Breast epithelium (tissue), 4 donors: ENCODE results near the gene SRSF4. TPM values are rescaled to one million over a fixed set of nuclear protein-coding genes. Genes with fewer than 3 reads are reported as not detected.

Experiments
- DNase-seq, 2 donors: peaks; one replicate each; pipeline ENCODE4 v3.0.0-alpha.2; 2019; ENCODE audit warnings: low spot score in 2 of 2
- H3K27ac ChIP-seq, 2 donors: fragments of 200-600 bp; sonication (generic) in 1 of 2; one replicate each; pipeline ENCODE4 v1.5.1; 2016 to 2019; ENCODE audit warnings: mild to moderate bottlenecking in 1 of 2
- H3K27me3 ChIP-seq, 2 donors: fragments of 200-600 bp; sonication (generic) in 1 of 2; one replicate each; pipeline versions ENCODE4 v1.5.1 to v1.6.0; 2017 to 2019; ENCODE audit warnings: control low read depth in 1 of 2, mild to moderate bottlenecking in 1 of 2
- H3K36me3 ChIP-seq: fragments of 200-600 bp; one replicate; pipeline ENCODE4 v1.5.1; 2019
- H3K4me1 ChIP-seq, 2 donors: fragments of 200-600 bp; sonication (generic); one replicate each; pipeline ENCODE4 v1.5.1; 2016 to 2019; ENCODE audit warnings: control low read depth in 1 of 2
- H3K4me3 ChIP-seq, 3 donors: fragments of 200-600 bp; sonication (generic); 1 replicate in 2 of 3; 2 replicates in 1 of 3; pipeline ENCODE4 v1.5.1; 2016 to 2019; ENCODE audit warnings: mild to moderate bottlenecking in 3 of 3, moderate library complexity in 2 of 3
- H3K9me3 ChIP-seq, 2 donors: fragments of 200-600 bp; sonication (generic) in 1 of 2; one replicate each; pipeline ENCODE4 v1.5.1; 2016 to 2019; ENCODE audit warnings: control low read depth in 1 of 2
- CTCF ChIP-seq, 3 donors: fragments of 450-650 bp; IDR thresholded peaks; one replicate each; pipeline ENCODE4 v1.5.1; 2016 to 2017; ENCODE audit warnings: antibody characterized with exemption in 3 of 3, mild to moderate bottlenecking in 3 of 3, moderate library complexity in 3 of 3
- POLR2A ChIP-seq: fragments of 450-650 bp; IDR thresholded peaks from one replicate; pipeline ENCODE4 v1.6.1; 2016; ENCODE audit warnings: antibody characterized with exemption, mild to moderate bottlenecking, moderate library complexity
- POLR2AphosphoS5 ChIP-seq, 3 donors: sonication (generic); formaldehyde crosslinking; IDR thresholded peaks; one replicate each; pipeline ENCODE4 v1.6.1; 2017; ENCODE audit warnings: antibody characterized with exemption in 3 of 3
- intact Hi-C: fragments of 100-400 bp; cut with DNase I; formaldehyde crosslinking; loops from one replicate; pipeline ENCODE4 v1.15.1; 2023; ENCODE audit warnings: low total_unique reads
- total RNA-seq, 3 donors: library from RNA; depleted of rRNA; stranded (reverse); fragments of >200 nt; gene quantifications; one replicate each; pipeline ENCODE4 v1.1.0, GENCODE V29; 2016

The SRSF4 gene
- total RNA-seq, 3 donors from 2014 or later, result 79.7 to 86.2 (median 85.2) TPM

- intact Hi-C loops, result no loop called here
- no peaks in the 10 kb centered on the region for H3K9me3 ChIP-seq
- DNase-seq, result no peak
- no peak overlapping the region for H3K27ac ChIP-seq
- H3K27me3 ChIP-seq, result no peaks in the 10 kb centered on the region
- H3K4me3 ChIP-seq, result no peak overlapping the region
- no peaks in the 10 kb centered on the region for H3K4me1 ChIP-seq
- no peaks in the 10 kb centered on the region for H3K36me3 ChIP-seq
- TF ChIP-seq POLR2AphosphoS5 (IDR thresholded peaks at IDR 0.05), result no peak
- TF ChIP-seq CTCF (IDR thresholded peaks at IDR 0.05), result no peak
- no peak for TF ChIP-seq POLR2A
Measured at GRCh38 chr1:29099286-29099685, 82.4 kb downstream of the SRSF4 start.

Other genes with a start within 250 kb of the SRSF4 start
- 10 to 100 TPM in 2 of 3 donors, 1 to 10 TPM in 1; 4.5 to 21.0 (median 12.1) TPM for gene TMEM200B, start 58.0 kb downstream of the SRSF4 start, total RNA-seq
- 10 to 100 TPM; 21.0 to 23.3 (median 21.3) TPM for gene MECR, start 49.0 kb upstream of the SRSF4 start, total RNA-seq
- 10 to 100 TPM; 16.0 to 33.1 (median 32.5) TPM for gene PTPRU, start 54.6 kb upstream of the SRSF4 start, total RNA-seq